MCF 10A (cell line): ENCODE results near the gene SERPINE1. TPM values are rescaled to one million over a fixed set of nuclear protein-coding genes. Genes with fewer than 3 reads are reported as not detected.

Source experiments
- BruUV-seq: library from RNA; stranded (reverse); fragments of 400-500 nt; replicated peaks from 2 replicates; lab custom pipeline; 2021; lab: Mats Ljungman, UMichigan
- CTCF ChIA-PET: fragments of 300-600 bp; sonication (Branson Sonifier 250); formaldehyde crosslinking; extraction: SDS; loops from one replicate; lab custom pipeline; 2021; ENCODE audit warnings: antibody characterized with exemption, inconsistent platforms; lab: Yijun Ruan, JAX
- POLR2A ChIA-PET: fragments of 300-600, 350-650 bp; sonication (Branson Sonifier 250); formaldehyde crosslinking; extraction: SDS; loops from one replicate; lab custom pipeline; 2020; ENCODE audit warnings: antibody characterized with exemption, inconsistent platforms; lab: Yijun Ruan, JAX
- DNase-seq: peaks from one replicate; pipeline ENCODE4 v3.0.0-alpha.2; 2018; ENCODE audit not compliant: unreplicated experiment
- H3K27ac Mint-ChIP-seq: one replicate; pipeline ENCODE4 v1.8.0; 2022; ENCODE audit warnings: mild to moderate bottlenecking, low read depth, mixed read lengths; ENCODE audit not compliant: unreplicated experiment
- H3K27me3 Mint-ChIP-seq: one replicate; pipeline ENCODE4 v1.8.0; 2022; ENCODE audit warnings: mixed read lengths; ENCODE audit not compliant: insufficient read depth, unreplicated experiment
- H3K36me3 Mint-ChIP-seq: one replicate; pipeline ENCODE4 v1.8.0; 2022; ENCODE audit warnings: mild to moderate bottlenecking, moderate library complexity, mixed read lengths; ENCODE audit not compliant: insufficient read depth, unreplicated experiment
- H3K4me1 Mint-ChIP-seq: one replicate; pipeline ENCODE4 v1.8.0; 2022; ENCODE audit warnings: mixed read lengths; ENCODE audit not compliant: insufficient read depth, unreplicated experiment
- H3K4me3 Mint-ChIP-seq: one replicate; pipeline ENCODE4 v1.8.0; 2022; ENCODE audit warnings: mild to moderate bottlenecking, moderate library complexity, mixed read lengths; ENCODE audit not compliant: unreplicated experiment
- H3K9me3 Mint-ChIP-seq: one replicate; pipeline ENCODE4 v1.8.0; 2022; ENCODE audit warnings: mixed read lengths; ENCODE audit not compliant: unreplicated experiment
- intact Hi-C: fragments of 100-400 bp; cut with micrococcal nuclease; formaldehyde crosslinking; loops from 2 replicates; pipeline ENCODE4 v1.14.1; 2022
- total RNA-seq: library from RNA; stranded (reverse); gene quantifications from 2 replicates; pipeline ENCODE4 v1.2.3, GENCODE V29; 2022
- TF ChIP-seq, protein P1 (sequence below): fragments of 200-600 bp; IDR thresholded peaks from one replicate; pipeline ENCODE4 v1.8.0; 2022; ENCODE audit warnings: antibody characterized with exemption, mild to moderate bottlenecking; ENCODE audit not compliant: unreplicated experiment

SERPINE1 gene
- total RNA-seq, 1 experiment from 2014 or later, result 80.6 TPM

DNA sequence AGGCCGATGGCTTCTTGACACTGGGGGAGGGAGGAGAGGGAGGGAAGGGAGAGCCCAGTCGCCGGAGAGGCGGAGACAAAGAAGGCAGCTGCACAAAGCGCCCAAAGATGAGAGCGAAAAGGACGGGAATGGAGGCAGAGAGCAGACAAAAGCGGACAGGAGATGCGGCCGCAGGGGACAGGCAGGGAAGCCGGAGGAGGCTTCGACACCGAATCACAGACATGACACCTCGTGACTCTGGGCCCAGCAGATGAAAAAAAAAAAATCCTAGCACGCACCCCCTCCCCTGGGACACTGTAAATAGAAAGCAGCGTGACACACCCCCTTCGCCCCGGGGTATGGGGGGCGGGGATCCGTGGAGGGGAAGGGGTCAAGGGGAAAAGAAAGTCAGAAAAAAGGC, 52.2 kb downstream of the SERPINE1 start:
- no peak overlapping the region for H3K27ac Mint-ChIP-seq
- peak overlapping the region; percentile 46 for H3K4me3 Mint-ChIP-seq
- POLR2A ChIA-PET, result no interaction called here

DNA sequence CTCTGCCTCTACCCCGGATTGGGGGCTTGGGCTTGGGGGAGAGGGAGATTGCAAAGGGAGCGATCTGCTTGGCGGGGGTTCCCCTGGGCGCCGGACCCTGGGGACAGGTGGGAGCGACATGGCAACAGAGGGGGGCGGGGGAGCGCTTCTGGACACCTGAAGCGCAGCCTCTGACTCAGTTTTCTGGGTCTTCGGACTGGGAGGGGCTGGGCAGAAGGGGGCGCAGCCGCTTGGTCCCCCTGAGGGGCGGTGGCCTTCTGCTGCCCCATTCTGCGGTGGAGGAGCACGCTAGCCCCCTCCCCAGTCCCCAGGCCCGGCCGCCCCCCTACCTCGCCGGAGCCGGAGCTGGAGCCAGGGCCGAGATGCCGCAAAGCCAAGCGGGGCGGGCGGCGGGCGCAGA, 52.8 kb downstream of the SERPINE1 start:
- Mint-ChIP-seq H3K4me3 (no peak overlapping the region), H3K4me1 (peaks cover 12% of the 10 kb centered on the region), H3K27ac (no peak overlapping the region), H3K9me3 (no peaks in the 10 kb centered on the region), H3K27me3 (peaks cover 31% of the 10 kb centered on the region), H3K36me3 (no peaks in the 10 kb centered on the region)
- BruUV-seq, result no TSS peak
- no peak for DNase-seq
- TF ChIP-seq, protein P1, sequence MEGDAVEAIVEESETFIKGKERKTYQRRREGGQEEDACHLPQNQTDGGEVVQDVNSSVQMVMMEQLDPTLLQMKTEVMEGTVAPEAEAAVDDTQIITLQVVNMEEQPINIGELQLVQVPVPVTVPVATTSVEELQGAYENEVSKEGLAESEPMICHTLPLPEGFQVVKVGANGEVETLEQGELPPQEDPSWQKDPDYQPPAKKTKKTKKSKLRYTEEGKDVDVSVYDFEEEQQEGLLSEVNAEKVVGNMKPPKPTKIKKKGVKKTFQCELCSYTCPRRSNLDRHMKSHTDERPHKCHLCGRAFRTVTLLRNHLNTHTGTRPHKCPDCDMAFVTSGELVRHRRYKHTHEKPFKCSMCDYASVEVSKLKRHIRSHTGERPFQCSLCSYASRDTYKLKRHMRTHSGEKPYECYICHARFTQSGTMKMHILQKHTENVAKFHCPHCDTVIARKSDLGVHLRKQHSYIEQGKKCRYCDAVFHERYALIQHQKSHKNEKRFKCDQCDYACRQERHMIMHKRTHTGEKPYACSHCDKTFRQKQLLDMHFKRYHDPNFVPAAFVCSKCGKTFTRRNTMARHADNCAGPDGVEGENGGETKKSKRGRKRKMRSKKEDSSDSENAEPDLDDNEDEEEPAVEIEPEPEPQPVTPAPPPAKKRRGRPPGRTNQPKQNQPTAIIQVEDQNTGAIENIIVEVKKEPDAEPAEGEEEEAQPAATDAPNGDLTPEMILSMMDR, result no peak
- ChIA-PET CTCF (no interaction called here), POLR2A (no interaction called here)
- intact Hi-C loops, result no loop called here

More for the DNA sequence above, 52.2 kb downstream of the SERPINE1 start:
- BruUV-seq, result no TSS peak
- peaks cover 12% of the 10 kb centered on the region for H3K4me1 Mint-ChIP-seq
- CTCF ChIA-PET, result interaction anchor here (1.0 kb wide), 1 partner anchor 13 kb away, joined by 3 read pairs; no protein-coding TSS in a partner anchor
- no peaks in the 10 kb centered on the region for H3K9me3 Mint-ChIP-seq
- intact Hi-C loops, result no loop called here
- TF ChIP-seq, protein P1, result no peak
- H3K27me3 Mint-ChIP-seq, result peaks cover 37% of the 10 kb centered on the region
- no peaks in the 10 kb centered on the region for H3K36me3 Mint-ChIP-seq
- DNase-seq, result no peak

DNA sequence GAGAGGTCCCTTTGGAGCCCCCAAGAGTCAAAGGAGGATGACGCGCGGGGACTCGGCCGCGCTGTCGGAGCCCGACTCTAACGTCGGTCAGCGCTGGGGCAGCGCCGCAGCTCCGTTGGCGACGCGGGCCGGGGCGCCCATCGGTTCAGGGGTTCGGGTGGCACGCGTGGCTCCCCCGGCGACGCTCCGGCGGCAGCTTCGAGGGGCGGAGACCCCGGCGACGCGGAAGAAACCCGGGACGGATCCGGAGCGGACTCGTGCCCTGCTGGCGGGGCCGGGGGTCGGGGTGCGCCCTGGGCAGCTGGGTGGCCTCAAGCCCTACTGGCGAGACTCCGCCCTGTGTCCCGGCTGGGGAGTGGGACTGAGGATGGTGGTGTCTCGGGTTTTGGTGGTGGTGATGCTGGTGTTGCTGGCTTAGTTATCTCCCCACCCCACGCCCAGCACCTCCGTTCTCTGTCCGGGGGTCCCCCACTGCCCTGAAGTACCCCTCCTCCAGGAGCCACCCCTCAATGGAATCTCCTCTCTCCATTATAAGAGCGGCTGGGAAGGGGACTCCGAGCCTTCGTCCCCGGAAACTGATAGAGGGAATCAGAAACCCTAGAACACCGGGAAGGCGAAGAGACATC, 53.3 kb downstream of the SERPINE1 start, which contains the start of gene NAT16:
Gene NAT16 (minus strand): TSS at position 164 of the 626 bp plus-strand sequence. CDS start 5,486 bp downstream, outside the sequence.
- DNase-seq, result no peak
- TF ChIP-seq, protein P1, result no peak
- no peaks in the 10 kb centered on the region for H3K36me3 Mint-ChIP-seq
- H3K4me3 Mint-ChIP-seq, result peak within 1 kb of the TSS; percentile 46
- H3K9me3 Mint-ChIP-seq, result no peaks in the 10 kb centered on the region
- intact Hi-C loops, result no loop called here
- H3K27ac Mint-ChIP-seq, result no peak within 1 kb of the TSS
- ChIA-PET CTCF (no interaction called here), POLR2A (no interaction called here)
- H3K27me3 Mint-ChIP-seq, result peaks cover 26% of the 10 kb centered on the region
- BruUV-seq, result no TSS peak
- H3K4me1 Mint-ChIP-seq, result peaks cover 12% of the 10 kb centered on the region

DNA sequence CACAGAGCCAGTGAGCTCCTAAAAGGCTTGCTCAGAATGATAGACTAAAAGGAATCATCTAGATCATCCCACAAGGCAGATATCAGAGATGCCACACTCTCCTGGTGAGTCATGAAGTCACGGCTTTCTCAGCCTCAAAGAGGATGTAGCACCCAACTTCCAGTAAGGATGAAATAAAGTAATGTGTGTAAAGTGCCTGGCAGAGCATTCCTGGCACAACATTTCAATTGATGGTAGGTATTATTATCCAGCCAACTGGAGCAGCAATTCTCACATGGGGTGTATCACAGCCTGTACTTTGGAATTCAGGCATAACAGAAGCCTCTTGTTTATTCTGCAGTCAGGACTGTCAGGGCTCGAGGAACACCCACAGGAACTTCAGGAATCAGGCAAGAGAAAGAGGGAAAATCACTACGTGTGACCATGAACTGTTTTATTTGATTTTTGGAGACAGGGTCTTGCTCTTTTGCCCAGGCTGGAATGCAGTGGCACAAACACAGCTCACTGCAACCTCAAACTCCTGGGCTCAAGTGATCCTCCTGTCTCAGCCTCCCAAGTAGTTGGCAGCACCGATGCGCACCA, 58.4 kb downstream of the SERPINE1 start:
- no TSS peak for BruUV-seq
- POLR2A ChIA-PET, result interaction anchor here (0.7 to 1.8 kb wide), 2 partner anchors 31 to 59 kb away, joined by 3 to 4 read pairs; partner anchors contain the start of genes AP1S1 and FIS1
- H3K36me3 Mint-ChIP-seq, result no peaks in the 10 kb centered on the region

More for the DNA sequence above, 58.4 kb downstream of the SERPINE1 start:
- Mint-ChIP-seq H3K4me1 (peaks cover 12% of the 10 kb centered on the region), H3K4me3 (no peak overlapping the region), H3K27ac (no peak overlapping the region), H3K27me3 (peaks cover 7% of the 10 kb centered on the region), H3K9me3 (no peaks in the 10 kb centered on the region)
- TF ChIP-seq, protein P1, result no peak
- no peak for DNase-seq
- CTCF ChIA-PET, result interaction anchor here (0.6 to 3.8 kb wide), 4 partner anchors 12 to 126 kb away, joined by 3 to 32 read pairs (median 4); no protein-coding TSS in a partner anchor
- intact Hi-C loops, result no loop called here
